COLO668 (cell line): Measurements from ENCODE around the gene PNPLA4.

Source experiments
- DNase-seq: peaks from one replicate; lab custom pipeline; 2025; ENCODE audit not compliant: unreplicated experiment; lab: John Stamatoyannopoulos, UW

PNPLA4 gene

GRCh38 chrX:7927259-7928167 is at the start of gene PNPLA4:
TSS of gene PNPLA4 (minus strand) at chrX:7927413. CDS start at chrX:7926119, 1,294 bp downstream.
- peak; percentile 91 for DNase-seq

- no peak for DNase-seq
Observed at GRCh38 chrX:7972586-7972985, 45.4 kb upstream of the PNPLA4 start.

- no peak for DNase-seq
Observed at GRCh38 chrX:7970428-7970827, 43.2 kb upstream of the PNPLA4 start.

GRCh38 chrX:7965436-7965835 is 38.2 kb upstream of the PNPLA4 start:
- no peak for DNase-seq

GRCh38 chrX:7960246-7960645 is 33.0 kb upstream of the PNPLA4 start:
- no peak for DNase-seq

- DNase-seq: no peak
Observed at GRCh38 chrX:7953446-7953845, 26.2 kb upstream of the PNPLA4 start.

GRCh38 chrX:7950865-7951264 is 23.7 kb upstream of the PNPLA4 start:
- no peak for DNase-seq

- no peak for DNase-seq
Observed at GRCh38 chrX:7948483-7948882, 21.3 kb upstream of the PNPLA4 start.

GRCh38 chrX:7946960-7947359 is 19.7 kb upstream of the PNPLA4 start:
- no peak for DNase-seq

GRCh38 chrX:7943600-7944245 is 16.5 kb upstream of the PNPLA4 start:
- DNase-seq: no peak

- peak; percentile 25 for DNase-seq
Observed at GRCh38 chrX:7941390-7942042, 14.3 kb upstream of the PNPLA4 start.

- DNase-seq: no peak
Observed at GRCh38 chrX:7934026-7934425, 6.8 kb upstream of the PNPLA4 start.

GRCh38 chrX:7926914-7927258 is 327 bp downstream of the PNPLA4 start:
- peak; percentile 60 for DNase-seq

GRCh38 chrX:7926501-7926900 is 712 bp downstream of the PNPLA4 start:
- no peak for DNase-seq

- DNase-seq: peak; percentile 64
Observed at GRCh38 chrX:7925867-7926472, 1.2 kb downstream of the PNPLA4 start.

- no peak for DNase-seq
Observed at GRCh38 chrX:7921750-7922149, 5.5 kb downstream of the PNPLA4 start.

GRCh38 chrX:7908821-7909220 is 18.4 kb downstream of the PNPLA4 start:
- no peak for DNase-seq

- no peak for DNase-seq
Observed at GRCh38 chrX:7904562-7904961, 22.7 kb downstream of the PNPLA4 start.

GRCh38 chrX:7891928-7892327 is 35.3 kb downstream of the PNPLA4 start:
- DNase-seq: no peak

GRCh38 chrX:7889680-7890079 is 37.5 kb downstream of the PNPLA4 start:
- DNase-seq: no peak

GRCh38 chrX:7889135-7889534 is 38.1 kb downstream of the PNPLA4 start:
- no peak for DNase-seq

GRCh38 chrX:7876957-7877356 is 50.3 kb downstream of the PNPLA4 start:
- no peak for DNase-seq
